Measurements from ENCODE around the gene ZBTB25. TPM values are rescaled to one million over a fixed set of nuclear protein-coding genes. Genes with fewer than 3 reads are reported as not detected.

The ZBTB25 gene
- total RNA-seq, 2 donors from 2014 or later: 7.9 to 10.6 TPM

DNA sequence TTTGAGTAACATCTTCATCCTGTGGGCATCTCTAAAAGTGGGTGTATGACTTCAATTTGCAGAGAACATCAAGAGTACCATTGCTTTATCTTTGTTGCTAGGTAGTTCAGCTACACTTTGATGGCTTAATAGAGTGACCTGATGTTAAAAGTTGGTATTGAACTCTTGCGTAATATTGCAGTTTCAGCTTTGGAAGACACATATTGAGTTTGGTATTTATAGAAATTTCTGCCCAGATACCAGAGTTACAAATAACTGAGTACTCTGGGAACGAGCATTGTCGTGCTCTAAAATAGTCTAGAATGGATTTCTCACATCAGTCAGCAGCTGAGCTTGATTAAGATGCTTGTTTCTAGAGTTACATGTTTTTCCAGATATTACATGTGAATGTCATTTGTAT is 63.1 kb downstream of the ZBTB25 start:
- intact Hi-C loops (cut with DNase I): no loop called here
- Histone ChIP-seq H3K36me3 (replicated peaks in 1 of 2; ENCODE audit: insufficient read depth in 1 of 2, low read depth in 2 of 2) (peaks cover 0 to 28% of the 10 kb centered on the region in 2 donors), H3K4me3 (no peak overlapping the region), H3K27me3 (no peaks in the 10 kb centered on the region), H3K4me1 (peaks cover 5% of the 10 kb centered on the region), H3K27ac (no peak overlapping the region), H3K9me3 (no peaks in the 10 kb centered on the region)
- TF ChIP-seq, protein P1, sequence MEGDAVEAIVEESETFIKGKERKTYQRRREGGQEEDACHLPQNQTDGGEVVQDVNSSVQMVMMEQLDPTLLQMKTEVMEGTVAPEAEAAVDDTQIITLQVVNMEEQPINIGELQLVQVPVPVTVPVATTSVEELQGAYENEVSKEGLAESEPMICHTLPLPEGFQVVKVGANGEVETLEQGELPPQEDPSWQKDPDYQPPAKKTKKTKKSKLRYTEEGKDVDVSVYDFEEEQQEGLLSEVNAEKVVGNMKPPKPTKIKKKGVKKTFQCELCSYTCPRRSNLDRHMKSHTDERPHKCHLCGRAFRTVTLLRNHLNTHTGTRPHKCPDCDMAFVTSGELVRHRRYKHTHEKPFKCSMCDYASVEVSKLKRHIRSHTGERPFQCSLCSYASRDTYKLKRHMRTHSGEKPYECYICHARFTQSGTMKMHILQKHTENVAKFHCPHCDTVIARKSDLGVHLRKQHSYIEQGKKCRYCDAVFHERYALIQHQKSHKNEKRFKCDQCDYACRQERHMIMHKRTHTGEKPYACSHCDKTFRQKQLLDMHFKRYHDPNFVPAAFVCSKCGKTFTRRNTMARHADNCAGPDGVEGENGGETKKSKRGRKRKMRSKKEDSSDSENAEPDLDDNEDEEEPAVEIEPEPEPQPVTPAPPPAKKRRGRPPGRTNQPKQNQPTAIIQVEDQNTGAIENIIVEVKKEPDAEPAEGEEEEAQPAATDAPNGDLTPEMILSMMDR (IDR thresholded peaks at IDR 0.05): no peak
- TF ChIP-seq POLR2A (IDR thresholded peaks at IDR 0.05): no peak
- ATAC-seq (no peak), DNase-seq (no peak)
- WGBS, 2 donors: 91 to 96% methylated on average over 3 of the region's 3 CpGs

- Histone ChIP-seq H3K4me3 (no peak overlapping the region), H3K9me3 (no peaks in the 10 kb centered on the region), H3K4me1 (peaks cover 5% of the 10 kb centered on the region), H3K27me3 (no peaks in the 10 kb centered on the region), H3K36me3 (replicated peaks in 1 of 2; ENCODE audit: insufficient read depth in 1 of 2, low read depth in 2 of 2) (peaks cover 0 to 26% of the 10 kb centered on the region in 2 donors), H3K27ac (peak overlapping the region in 3 of 4 donors; percentile 50 to 76 (median 65))
- DNase-seq (no peak), ATAC-seq (no peak)
- intact Hi-C loops (cut with DNase I): no loop called here
- TF ChIP-seq, protein P1 (IDR thresholded peaks at IDR 0.05): no peak
- no peak for TF ChIP-seq POLR2A (IDR thresholded peaks at IDR 0.05)
- 94% methylated on average over 6 of the region's 6 CpGs for WGBS, 2 donors
Measured at GRCh38 chr14:64439141-64439540, 64.5 kb downstream of the ZBTB25 start.

GRCh38 chr14:64438181-64438841 is 65.3 kb downstream of the ZBTB25 start:
- 59 to 65% methylated on average over 3 of the region's 3 CpGs for WGBS, 2 donors
- ATAC-seq: peak; percentile 90
- H3K36me3 ChIP-seq (replicated peaks in 1 of 2; ENCODE audit: insufficient read depth in 1 of 2, low read depth in 2 of 2): peaks cover 0 to 26% of the 10 kb centered on the region in 2 donors
- no peaks in the 10 kb centered on the region for H3K27me3 ChIP-seq
- intact Hi-C loops (cut with DNase I): no loop called here
- TF ChIP-seq, protein P1 (IDR thresholded peaks at IDR 0.05): no peak
- no peak for TF ChIP-seq POLR2A (IDR thresholded peaks at IDR 0.05)
- H3K27ac ChIP-seq: peak overlapping the region; percentile 34 to 76 (median 58)
- peak in 1 of 4 donors; percentile 14 for DNase-seq
- H3K4me1 ChIP-seq: peaks cover 5% of the 10 kb centered on the region
- H3K9me3 ChIP-seq: no peaks in the 10 kb centered on the region
- no peak overlapping the region for H3K4me3 ChIP-seq

- DNase-seq: no peak
- TF ChIP-seq, protein P1 (IDR thresholded peaks at IDR 0.05): no peak
- TF ChIP-seq POLR2A (IDR thresholded peaks at IDR 0.05): no peak
- Histone ChIP-seq H3K4me1 (peaks cover 5% of the 10 kb centered on the region), H3K36me3 (replicated peaks in 1 of 2; ENCODE audit: insufficient read depth in 1 of 2, low read depth in 2 of 2) (peaks cover 0 to 12% of the 10 kb centered on the region in 2 donors), H3K9me3 (no peaks in the 10 kb centered on the region), H3K27me3 (no peaks in the 10 kb centered on the region), H3K4me3 (no peak overlapping the region), H3K27ac (no peak overlapping the region)
- no peak for ATAC-seq
- intact Hi-C loops (cut with DNase I): no loop called here
- WGBS, 2 donors: 83 to 85% methylated on average over 3 of the region's 3 CpGs
Measured at GRCh38 chr14:64434528-64434927, 69.1 kb downstream of the ZBTB25 start.

GRCh38 chr14:64423987-64424386 is 79.7 kb downstream of the ZBTB25 start:
- Histone ChIP-seq H3K36me3 (replicated peaks in 1 of 2; ENCODE audit: insufficient read depth in 1 of 2, low read depth in 2 of 2) (peaks cover 0 to 20% of the 10 kb centered on the region in 2 donors), H3K4me3 (no peak overlapping the region), H3K27ac (no peak overlapping the region), H3K4me1 (no peaks in the 10 kb centered on the region), H3K9me3 (no peaks in the 10 kb centered on the region), H3K27me3 (no peaks in the 10 kb centered on the region)
- intact Hi-C loops (cut with DNase I): no loop called here
- 93 to 98% methylated on average over 6 of the region's 6 CpGs for WGBS, 2 donors
- TF ChIP-seq POLR2A (IDR thresholded peaks at IDR 0.05): no peak
- TF ChIP-seq, protein P1 (IDR thresholded peaks at IDR 0.05): no peak
- DNase-seq (no peak), ATAC-seq (no peak)
